ENCODE results near the gene SLC45A2. TPM values are rescaled to one million over a fixed set of nuclear protein-coding genes. Genes with fewer than 3 reads are reported as not detected.

The SLC45A2 gene
- total and polyA plus RNA-seq, 2 of the 8 experiments (the other 6 are each of a cell fraction or from before 2014, with no cell fraction given): 0.09 TPM; not detected in 1

- TF ChIP-seq CHD7 (IDR thresholded peaks at IDR 0.05; ENCODE audit: insufficient replicate concordance, low read length) (no peak), KDM1A (IDR thresholded peaks at IDR 0.05; ENCODE audit: borderline replicate concordance, low read length) (no peak), SP2 (IDR thresholded peaks at IDR 0.05; ENCODE audit: low read length) (no peak), CBX5 (IDR thresholded peaks at IDR 0.05; ENCODE audit: low read depth, low read length) (no peak), ZNF274 (IDR thresholded peaks at IDR 0.05; ENCODE audit: borderline replicate concordance, extremely low read depth, low read length) (no peak), TAF7 (optimal IDR thresholded peaks at IDR 0.05; ENCODE audit: borderline replicate concordance, low read depth, low read length) (no peak), PHF8 (conservative IDR thresholded peaks at IDR 0.05; ENCODE audit: low read depth, low read length) (no peak), EGR1 (IDR thresholded peaks at IDR 0.05; ENCODE audit: borderline replicate concordance, low read depth, low read length) (no peak), HDAC2 (IDR thresholded peaks at IDR 0.05; ENCODE audit: borderline replicate concordance in 1 of 2, low read depth in 2 of 2, low read length in 2 of 2) (no peak)
Observed at GRCh38 chr5:33905381-33905780, 79.1 kb downstream of the SLC45A2 start (continued).
